Stimulated activated CD8-positive, alpha-beta memory T cell treated with anti-CD3 and anti-CD28 coated beads, Interleukin-12 subunit alpha, Interleukin-12 subunit beta, amount 100 ng/mL, for 4 hours (primary cell): ENCODE measurements around the gene RAI2.

Source experiments
- DNase-seq: peaks from one replicate; pipeline ENCODE4 v3.0.0-alpha.2; 2020; ENCODE audit warnings: low read depth

The RAI2 gene

DNA sequence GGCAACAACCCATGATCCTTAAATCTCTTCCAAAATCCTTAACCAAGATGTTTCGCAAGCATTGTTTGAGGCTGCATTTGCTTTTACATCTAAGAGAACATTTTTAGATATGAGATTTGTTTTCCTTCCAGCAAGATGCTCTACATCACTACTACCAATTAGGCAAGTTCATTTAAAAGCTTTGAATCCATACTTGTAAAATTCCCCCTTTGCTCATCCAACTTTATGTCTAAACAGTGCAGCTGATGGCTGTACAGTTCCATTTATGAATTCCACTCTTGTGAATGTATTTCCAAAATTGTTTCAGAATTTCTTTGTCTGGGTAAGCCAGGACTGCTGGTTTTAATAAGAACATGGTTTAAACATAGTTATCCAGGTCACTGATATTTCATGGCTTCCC lies 31.5 kb downstream of the RAI2 start:
- DNase-seq = no peak

DNA sequence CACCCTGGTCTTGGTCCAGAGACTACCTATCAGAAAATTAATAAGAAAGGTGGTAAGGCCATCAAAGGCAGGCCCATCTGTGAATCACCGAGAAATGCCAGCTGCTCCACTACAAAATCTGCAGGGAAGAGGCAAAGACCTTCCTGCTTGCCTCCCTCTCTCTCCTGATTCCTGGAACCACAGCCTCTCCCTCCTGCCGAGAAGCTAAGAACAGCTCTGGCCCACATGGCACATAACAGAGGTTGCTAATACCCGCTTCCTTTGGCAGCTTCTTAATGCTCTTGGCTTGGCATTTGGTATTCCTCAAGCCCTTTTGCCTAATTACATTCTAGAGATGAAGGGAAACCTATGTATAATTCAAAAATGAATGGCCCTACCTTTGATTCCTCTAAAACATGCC lies 32.9 kb downstream of the RAI2 start:
- DNase-seq = no peak

DNA sequence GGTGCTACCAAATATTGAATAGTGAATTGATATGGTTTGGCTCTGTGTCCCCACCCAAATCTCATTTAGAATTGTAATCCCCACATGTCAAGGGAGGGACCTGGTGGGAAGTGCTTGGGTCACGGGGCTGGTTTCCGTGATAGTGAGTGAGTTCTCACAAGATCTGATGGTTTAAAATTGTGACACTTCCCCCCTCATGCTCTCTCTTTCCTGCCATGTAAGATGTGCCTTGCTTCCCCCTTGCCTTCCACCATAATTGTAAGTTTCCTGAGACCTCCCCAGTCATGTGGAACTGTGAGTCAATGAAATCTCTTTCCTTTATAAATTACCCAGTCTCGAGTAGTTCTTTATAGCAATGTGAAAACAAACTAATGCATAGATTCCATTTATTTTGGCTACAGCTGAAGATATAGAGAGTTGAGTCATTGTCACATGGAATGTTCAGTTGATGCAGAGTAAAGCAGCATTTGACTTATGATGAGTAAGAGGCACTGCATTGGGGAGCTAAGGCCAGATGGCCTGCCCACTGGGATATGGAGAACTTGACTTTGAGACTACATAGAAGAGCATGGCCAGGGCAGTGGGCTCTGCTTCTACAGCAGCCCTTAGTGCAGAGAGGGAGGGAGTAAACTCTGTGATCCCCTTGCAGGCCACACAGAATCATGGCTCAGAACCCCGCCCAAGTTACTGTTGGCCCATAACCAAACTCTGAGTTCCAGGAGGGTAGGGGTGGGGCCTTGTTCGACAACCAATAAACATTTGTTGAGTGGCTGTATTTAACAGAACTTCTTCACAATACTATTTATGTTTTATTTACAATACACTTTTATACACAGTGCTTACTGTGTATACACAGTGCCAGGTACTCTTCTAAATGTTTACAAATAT lies 34.2 kb downstream of the RAI2 start:
- DNase-seq = no peak

DNA sequence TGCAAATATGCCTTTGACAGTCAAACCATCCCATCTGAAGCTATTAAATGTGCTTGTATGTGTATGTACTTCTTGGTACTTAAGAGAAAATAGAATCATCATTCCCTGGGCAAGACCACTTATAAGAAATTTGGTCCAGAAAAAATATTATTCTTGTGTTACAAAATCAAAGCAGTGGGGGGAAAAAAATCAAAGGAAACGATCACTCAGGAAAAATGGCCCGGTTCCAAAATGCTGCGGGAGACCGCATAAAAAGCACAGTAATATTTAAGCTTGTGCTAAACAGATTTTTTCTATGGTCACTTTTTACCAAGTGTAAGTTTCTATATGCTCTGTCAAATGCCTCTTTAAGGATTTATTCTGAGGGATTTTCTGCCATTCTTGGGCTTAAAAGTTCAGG lies 36.1 kb downstream of the RAI2 start:
- DNase-seq = no peak

DNA sequence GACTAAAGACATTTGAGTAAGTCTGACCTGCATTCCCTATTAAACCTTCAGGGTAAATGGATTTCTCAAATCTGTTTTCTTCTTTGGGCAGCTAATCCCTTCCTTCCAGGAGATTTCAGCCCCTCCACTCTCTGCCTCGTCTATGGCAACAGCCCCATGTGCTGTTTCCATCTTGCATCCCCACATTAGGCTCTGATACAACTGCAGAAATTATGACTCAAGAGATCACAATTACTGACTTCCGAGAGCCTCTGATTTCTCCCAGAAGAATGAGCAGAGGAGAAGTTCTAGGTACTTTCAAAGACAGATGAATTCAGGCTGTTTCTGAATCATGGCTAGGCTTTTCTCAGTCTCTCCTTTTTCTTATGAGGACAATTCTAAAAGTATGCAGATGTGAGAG lies 38.7 kb downstream of the RAI2 start:
- DNase-seq = no peak

DNA sequence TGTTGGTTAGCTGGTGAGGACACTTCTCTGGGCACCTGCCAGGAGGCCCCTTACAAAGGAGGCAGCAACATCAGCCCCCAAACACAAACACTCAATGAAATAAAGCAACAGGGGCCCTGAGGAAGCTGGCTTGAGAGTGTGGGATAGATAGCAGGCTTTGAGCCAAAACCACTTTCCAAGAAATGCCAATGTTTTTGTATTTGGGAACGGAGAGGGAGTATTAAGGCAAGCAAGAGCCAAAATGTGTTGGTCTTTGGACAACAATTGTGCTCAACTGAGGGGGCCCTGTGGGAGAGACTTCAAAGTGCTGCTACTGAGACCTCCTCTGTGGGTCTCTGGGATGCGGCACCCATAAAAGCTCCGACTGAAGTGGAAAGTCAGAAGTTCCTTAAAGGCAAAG lies 41.0 kb downstream of the RAI2 start:
- no peak for DNase-seq

DNA sequence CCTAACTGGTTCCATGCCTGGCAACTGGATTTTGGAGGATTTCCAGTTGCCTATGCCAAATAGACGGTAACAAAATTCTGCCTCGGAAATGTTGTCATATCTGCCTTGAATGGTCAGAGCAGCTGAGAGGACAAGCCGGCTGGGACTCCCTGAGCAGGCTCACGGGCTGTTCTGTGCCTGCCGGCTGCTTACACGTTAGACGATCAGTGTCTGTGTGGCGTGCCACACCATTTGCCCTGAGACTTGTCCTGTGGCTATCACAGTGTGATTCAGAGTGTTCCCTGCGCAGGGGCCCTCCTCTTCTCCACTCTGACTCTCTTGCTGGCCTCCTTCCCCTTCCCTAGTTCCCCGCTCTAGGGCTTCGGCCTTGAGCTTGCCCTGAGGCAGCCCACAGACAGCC lies 42.4 kb downstream of the RAI2 start:
- no peak for DNase-seq

DNA sequence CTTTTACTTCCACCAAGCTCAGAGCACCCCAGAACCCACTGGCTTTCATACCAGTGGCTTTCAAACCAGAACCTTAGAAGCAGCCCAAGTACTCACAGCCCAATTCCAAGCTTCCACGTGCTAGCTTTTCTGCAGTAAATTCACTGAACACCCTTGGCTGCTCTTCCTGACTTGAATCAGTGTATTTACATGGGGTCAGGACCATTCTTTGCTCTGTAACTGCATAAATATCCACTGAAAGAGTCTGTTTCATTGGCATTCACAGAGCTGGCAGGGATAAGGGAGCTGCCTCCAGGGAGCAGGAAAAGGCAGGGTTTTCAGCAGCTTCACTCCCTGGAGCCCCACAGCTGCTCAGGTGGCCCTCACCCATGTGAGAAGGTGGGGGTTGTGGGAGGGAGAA lies 43.8 kb downstream of the RAI2 start:
- DNase-seq = no peak

DNA sequence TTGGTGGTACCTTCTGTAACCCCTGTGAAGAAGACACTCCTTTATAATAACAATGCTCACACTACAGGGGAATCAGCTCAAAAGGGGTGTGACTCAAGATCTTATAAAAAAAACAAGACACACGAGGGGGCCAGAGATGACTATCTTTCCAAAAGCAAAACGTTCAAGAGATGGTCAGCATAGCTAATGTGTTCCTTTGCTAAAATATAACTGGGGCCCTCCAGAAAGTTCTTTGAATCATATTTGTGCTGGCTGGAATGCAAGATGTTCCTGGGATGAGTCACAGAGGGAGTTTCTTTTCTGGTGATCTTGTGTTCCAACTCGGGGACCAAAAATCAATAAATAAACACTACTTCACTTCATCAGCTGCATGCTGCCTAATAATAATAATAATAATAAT lies 46.5 kb downstream of the RAI2 start:
- DNase-seq = no peak

DNA sequence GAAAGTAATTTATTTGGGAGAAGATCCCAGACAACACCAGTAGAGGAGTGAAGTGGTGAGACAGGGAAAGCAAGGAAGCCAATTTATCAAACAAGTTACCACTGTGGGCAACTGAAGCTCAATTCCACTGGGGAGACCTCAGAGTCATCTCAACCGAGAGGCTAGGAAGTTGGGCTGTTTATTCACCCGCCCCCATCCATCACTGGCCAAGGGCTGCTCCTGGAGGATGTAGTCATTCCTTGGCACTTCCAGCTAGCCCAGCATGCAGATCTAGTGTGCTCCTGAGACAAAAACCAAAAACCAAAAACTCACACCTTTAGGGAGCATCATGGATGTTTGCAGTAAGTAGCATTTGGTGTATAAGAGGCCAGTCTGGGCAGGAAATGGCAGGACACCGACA lies 47.0 kb downstream of the RAI2 start:
- DNase-seq = no peak

DNA sequence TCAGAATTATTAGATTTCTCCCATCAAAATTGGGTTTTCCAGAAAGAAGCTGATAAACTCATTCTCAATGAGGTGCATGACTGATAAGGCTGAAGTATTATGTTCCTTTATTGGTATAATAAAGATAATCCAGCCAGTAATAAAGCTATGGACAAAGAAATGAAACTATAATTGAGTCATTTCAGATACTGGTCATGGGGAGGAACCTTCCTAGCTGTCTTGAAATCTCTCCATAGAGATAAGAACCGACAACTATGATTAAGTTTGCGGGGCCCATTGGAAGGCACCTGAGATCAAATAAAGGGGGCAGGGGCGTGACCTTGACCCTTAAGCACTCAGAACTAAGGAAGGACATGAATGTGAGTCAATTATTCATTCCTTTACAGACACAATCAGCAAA lies 47.8 kb downstream of the RAI2 start:
- no peak for DNase-seq

DNA sequence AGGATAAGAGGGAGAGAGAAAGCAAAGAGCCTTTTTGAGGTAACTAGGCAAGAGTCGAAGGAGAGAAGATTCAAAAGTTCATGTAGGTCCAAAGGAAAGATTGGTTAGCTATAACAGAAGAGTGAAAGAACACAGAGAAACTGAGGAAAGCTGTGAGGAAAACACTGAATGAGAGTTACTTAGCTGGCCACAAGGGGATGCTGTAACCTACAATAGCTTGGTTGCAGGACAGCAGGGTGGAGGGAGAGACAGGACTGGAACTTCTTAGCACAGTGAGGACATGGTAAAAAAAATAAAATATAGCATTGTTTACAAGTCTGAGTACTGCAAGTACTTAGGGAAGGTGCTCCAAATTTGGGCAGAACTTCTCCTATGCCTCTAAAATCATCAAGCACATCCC lies 48.3 kb downstream of the RAI2 start:
- DNase-seq = no peak

DNA sequence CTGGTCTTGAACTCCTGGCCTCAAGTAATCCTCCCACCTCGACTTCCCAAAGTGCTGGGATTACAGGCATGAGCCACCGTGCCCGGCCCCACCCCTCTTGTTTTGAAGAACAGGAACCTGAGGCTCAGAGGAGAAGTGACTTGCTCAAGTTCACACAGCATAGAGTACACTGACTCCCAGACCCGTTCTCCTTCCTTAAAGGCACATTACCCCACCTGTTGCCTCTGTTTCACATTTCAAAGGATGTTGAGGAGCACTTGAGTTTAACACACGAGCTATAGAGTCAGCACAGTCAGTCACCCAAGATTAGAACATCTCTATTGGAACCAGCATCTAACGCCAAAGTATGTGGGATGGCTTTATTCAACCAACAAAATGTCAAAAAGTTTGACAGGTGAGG lies 51.1 kb downstream of the RAI2 start:
- no peak for DNase-seq

DNA sequence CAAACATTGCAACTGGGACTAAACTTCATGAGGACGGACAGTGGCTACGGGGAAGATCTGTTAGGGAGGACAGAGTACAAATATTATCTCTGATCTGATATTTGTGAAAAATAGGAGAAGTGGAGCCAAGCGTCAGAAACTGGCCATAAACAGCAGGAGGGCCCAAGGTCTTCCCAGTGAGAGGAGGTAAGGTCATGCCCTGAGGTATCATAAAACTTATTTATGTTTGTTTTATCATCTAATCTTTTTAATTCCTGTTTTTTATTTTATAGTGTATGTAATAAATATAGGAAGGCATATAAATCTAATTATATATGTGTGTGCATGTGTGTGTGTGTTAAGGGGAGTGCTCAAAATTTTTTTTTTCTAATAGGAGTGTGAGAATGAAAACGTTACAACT lies 51.8 kb downstream of the RAI2 start:
- no peak for DNase-seq

DNA sequence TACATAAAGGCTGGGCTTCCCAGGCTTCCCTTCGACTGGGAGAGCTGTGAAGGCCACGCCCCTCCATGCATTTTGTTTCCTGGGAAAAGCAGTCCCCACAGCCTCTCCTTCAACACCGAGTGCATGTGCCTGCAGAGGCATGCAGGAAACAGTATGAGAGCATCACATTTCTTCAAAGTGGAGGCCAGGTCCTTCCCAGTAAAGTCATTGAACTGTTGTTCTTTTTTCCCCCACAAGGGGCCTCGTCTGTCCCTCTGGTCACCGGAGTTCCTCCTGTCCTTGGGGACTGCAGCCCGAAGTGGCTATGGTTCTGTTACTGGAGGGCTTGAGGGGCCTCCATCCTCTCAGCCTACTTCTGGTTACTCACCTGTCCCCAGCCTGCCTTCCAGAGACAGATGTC lies 56.0 kb downstream of the RAI2 start:
- DNase-seq = no peak

DNA sequence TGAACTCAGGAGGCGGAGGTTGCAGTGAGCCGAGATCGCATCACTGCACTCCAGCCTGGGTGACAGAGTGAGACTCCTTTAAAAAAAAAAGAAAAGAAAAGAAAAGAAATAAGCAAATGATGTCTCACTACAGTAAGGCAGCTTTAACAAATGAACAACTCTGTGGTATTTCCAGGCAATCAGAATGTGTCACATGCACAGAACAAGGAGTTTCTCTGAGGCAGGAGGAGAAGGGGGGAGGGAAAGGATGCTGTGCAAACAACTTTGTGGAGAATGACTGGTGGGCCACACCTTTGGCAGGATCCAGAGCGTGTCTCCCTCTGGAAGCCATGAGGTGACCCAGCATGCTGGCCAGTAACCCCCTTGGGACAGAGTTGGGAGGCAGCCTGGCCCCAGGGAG lies 57.6 kb downstream of the RAI2 start:
- DNase-seq = no peak

DNA sequence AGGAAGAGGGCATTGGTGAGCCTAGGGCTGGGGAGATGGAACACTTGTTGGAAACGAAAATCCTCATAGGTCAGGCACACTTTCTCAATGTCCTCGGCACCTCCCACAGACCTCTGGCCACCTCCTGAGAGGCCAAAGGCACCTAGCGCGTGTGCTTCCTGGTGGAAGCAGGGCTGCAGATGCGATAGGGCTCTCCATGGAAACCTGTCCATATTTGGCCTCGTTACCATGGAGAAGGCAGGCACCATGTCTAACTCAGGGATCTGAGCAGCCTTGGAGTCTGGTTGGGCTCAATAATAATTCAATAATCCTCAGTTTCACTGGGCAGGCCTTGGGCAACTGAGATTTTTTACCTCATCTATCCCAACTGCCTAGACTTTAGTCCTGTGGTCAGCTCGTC lies 58.3 kb downstream of the RAI2 start:
- DNase-seq = no peak

DNA sequence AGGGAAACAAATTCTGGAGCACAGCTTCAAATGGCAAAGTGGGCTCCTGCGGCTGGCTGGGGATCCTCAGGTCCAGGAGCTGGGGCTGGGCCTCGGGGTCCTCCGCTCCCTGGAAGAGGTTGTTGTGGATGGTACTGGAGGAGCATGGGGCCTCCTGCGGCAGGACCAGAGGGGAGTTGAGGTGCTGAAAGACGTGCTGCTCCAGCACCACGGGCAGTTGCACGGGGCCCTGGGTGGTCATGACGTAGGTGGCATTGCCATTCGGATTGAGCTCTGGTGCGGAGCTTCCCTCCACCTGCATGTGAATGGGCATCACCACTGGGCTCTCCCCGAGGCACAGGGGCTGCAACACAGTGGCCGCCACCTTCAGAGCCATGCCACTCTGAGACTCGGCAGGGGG lies 59.7 kb downstream of the RAI2 start:
- no peak for DNase-seq

DNA sequence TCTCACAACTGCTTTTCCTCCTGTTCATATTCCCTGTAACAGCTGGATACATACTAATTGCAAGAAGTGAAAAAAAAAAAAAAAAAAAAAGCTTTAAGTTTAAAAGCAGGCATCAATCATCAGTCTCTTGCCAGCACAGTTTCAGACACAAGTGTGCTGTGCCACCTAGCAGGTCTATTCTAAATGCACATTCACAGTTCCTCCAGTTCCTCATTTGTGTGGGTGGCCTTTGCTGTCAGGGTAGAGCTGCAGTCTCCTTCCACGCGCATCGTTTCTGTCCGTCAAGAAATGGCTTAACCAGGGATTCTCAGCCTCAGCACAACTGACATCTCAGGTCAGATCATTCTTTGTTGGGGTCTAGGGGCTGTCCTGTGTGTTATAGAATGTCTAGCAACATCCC lies 62.2 kb downstream of the RAI2 start:
- no peak for DNase-seq

DNA sequence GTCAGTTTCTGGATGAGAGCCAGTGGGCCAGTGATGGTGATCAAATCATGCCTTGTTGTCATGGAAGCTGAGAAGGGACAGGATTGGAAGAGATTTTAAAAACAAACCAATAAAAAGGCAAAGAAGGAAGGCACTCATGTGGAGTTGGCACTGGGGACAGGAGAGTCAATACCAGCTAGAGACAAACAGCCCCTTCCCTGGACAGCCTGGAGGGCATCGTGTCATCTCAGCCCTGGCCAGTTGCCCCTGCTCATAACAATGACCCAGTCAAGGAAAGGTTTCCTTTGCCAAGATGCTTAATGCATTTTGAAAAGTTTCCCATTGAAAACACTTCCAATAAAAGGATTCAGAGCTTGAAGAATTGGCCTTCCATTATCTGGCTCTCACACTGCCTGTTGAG lies 68.3 kb downstream of the RAI2 start:
- DNase-seq = no peak

DNA sequence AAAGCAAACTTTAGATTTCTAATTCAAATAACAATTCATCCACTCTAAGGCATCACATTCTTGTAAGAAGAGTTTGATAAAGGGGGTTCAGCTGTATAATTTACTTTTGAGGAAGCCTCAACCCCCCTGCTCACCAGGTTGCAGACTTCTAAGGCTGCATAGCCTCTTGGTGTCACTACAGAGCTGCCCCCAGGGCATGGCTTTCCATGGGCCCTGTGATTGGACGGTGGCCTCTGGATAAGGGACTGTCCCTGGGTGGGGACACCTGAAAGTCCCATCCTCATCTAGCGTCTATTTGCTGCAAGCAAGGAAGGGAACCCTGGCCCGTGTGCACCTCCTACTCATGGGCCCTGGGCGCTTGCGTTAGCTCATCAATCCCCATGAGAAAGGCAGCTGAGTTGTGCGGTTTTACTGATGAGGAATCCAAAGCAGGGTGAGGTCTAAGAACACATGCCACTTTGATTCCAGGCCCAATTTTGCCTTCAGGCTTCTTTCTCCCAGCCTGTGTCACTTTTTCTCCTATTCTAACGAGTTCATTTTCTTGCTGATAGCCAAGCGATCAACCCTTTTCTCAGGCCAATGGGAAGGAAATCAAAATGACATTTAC lies 72.0 kb downstream of the RAI2 start:
- DNase-seq = no peak

DNA sequence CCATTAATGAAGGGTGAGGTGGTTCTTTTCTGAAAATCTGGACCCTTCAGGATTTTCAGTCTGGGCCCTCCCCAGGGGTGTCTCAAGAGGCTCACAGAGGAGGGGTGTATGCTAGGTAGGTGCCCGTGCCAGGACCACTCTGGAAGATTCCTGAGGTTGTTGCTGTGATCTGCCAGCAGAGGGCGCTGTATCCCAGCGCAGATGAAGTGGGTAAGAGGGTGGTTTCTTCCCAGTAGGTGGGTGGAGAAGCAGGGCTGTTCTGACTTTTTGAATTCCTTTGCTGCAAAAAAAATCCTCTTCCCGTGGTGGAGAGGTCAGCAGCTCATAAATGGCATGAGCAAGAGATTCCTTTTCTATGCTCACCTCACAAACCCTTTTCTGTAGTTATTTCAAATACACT lies 72.7 kb downstream of the RAI2 start:
- DNase-seq = no peak

DNA sequence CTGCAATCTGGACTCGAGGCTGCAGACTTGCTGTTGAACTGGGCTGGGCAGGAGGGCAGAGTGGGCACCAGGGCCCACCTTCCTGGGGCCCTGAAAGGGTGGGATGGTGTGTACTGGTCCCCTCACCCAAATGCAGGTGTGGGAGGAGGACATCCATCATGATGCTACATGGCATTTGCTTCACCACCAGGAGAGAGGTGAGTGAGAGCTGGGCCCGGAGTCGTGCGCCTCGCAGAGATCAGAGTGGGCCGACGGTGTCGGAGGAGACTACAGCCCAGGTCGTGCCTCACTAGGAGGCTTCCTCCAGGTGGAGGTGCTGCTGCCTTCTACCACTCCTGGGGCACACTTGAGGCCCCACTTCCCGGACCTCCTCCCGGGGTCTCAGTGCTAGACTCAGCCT lies 73.5 kb downstream of the RAI2 start:
- no peak for DNase-seq
